B cell (primary cell): ENCODE data around the gene PKMYT1.

Experiments
- CTCF ChIP-seq: fragments of 200-600 bp; IDR thresholded peaks from one replicate; pipeline ENCODE4 v1.8.0; 2022; ENCODE audit warnings: antibody characterized with exemption, mild to moderate bottlenecking
- EZH2 ChIP-seq: IDR thresholded peaks from 2 replicates; pipeline ENCODE4 v1.6.1; 2012; ENCODE audit warnings: borderline replicate concordance, low read depth, mild to moderate bottlenecking, moderate library complexity, low read length; ENCODE audit not compliant: insufficient read depth, poor library complexity, severe bottlenecking

- TF ChIP-seq CTCF (no peak), EZH2 (no peak)
Measured at GRCh38 chr16:2952679-2953078, 27.6 kb downstream of the PKMYT1 start.
